MG63 (cell line): ENCODE results near the gene TBC1D7. TPM values are rescaled to one million over a fixed set of nuclear protein-coding genes. Genes with fewer than 3 reads are reported as not detected.
A peak's percentile ranks its signal among the peaks of the same experiment; 100 is the strongest.
"Not testable (repeated sequence)": the region's sequence is repeated elsewhere in the genome, so short reads cannot be mapped to it uniquely, and the experiment has no call there.

Experiments
- DNase-seq: peaks from one replicate; pipeline ENCODE4 v3.0.0-alpha.2; 2020
- H3K27me3 ChIP-seq: fragments of 250-450 bp; sonication (Bioruptor Pico); 2 replicates; pipeline ENCODE4 v1.5.1; 2020; ENCODE audit warnings: mild to moderate bottlenecking, moderate library complexity
- H3K36me3 ChIP-seq: fragments of 250-450 bp; sonication (Bioruptor Pico); 2 replicates; pipeline ENCODE4 v1.5.1; 2020; ENCODE audit warnings: mild to moderate bottlenecking, moderate library complexity
- H3K4me3 ChIP-seq: fragments of 250-450 bp; sonication (Bioruptor Pico); 2 replicates; pipeline ENCODE4 v1.5.1; 2020; ENCODE audit warnings: mild to moderate bottlenecking, moderate library complexity
- H3K9me3 ChIP-seq: fragments of 250-450 bp; sonication (Bioruptor Pico); 2 replicates; pipeline ENCODE4 v1.5.1; 2020; ENCODE audit warnings: mild to moderate bottlenecking, moderate library complexity
- total RNA-seq: library from RNA; depleted of rRNA; stranded (reverse); fragments of >200 nt; shearing (Covaris generic); gene quantifications from 2 replicates; pipeline ENCODE4 v1.2.3, GENCODE V29; 2014; ENCODE audit warnings: low replicate concordance

The TBC1D7 gene
- total RNA-seq, 1 experiment from 2014 or later: 40.6 TPM

DNA sequence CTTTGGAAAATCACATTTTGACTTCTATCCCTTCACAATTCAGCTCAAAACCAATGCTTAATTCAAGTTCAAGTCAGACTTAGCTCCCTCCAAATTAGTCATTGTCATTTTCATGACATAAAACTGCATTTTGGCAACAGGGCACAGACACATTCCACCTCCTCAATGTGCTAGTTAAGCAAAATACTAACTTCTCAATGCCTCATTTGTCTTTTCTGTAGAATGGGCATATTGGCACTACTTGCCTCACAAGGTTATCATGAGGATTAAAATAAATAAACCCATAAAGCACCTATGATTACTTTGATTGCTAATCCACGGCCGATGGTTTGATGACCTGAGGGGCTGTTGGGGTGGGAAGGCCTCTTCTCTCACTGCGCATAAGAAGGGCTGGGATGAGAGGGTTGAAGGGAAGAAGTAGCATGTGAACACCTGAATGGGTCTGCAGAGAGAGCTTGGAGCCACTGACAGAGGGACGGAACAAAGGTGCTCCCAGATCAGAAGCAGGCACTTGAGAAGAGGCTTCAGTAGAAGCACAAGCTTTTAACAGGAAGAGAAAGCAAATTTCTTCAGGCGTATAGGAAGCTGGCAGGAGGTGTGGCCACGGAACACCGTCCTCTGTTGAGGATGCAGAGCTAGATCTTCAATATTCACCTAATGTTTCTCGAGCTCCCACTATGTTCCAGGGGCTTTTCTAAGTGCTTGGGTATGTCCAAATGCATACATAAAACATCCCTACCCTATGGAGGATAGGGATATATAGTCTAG is 11.7 kb upstream of the TBC1D7 start:
- no peaks in the 10 kb centered on the region for H3K27me3 ChIP-seq
- H3K36me3 ChIP-seq: no peaks in the 10 kb centered on the region
- H3K4me3 ChIP-seq: no peak overlapping the region
- peaks cover 4% of the 10 kb centered on the region; the same call in 1 of the 2 replicates for H3K9me3 ChIP-seq
- DNase-seq: no peak

DNA sequence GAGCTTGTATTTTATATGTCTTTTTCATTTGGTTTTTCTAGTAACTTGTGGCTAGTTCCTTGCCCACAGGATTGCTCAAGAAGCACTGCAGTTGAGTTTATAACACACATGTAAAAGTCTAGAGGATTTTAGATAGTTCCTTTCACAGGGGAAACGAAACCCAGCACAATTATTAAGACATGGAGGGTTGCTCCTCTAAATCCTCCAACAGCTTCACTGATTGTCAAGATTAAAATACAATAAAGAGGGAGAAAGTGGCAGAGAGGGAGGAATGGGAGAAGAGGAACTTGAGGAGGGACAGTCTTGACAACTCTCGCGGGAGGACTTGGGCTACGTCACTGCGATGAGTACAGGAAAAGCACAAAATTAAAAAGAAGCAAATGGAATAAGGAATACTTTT is 9.7 kb upstream of the TBC1D7 start:
- DNase-seq: no peak
- Histone ChIP-seq H3K27me3 (no peaks in the 10 kb centered on the region), H3K4me3 (no peak overlapping the region), H3K36me3 (no peaks in the 10 kb centered on the region), H3K9me3 (peaks cover 4% of the 10 kb centered on the region; the same call in 1 of the 2 replicates)

DNA sequence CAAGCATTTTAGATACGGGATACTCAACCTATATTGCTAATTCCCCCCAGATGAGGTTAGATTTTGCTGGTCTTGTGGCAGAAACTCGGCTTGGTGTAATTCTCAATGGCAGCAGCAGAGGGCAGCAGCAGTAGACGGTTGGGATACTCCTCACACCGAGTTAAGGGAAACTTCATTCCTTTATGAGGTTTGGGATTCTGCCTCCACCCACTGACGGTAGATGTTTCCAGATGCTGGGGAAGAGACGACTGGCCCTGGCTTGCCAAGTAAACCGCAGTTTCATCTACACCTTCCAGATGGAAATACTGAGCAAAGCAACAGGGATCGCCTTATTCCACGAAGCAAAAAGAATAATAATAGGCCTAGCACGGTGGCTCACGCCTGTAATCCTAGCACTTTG is 8.2 kb upstream of the TBC1D7 start:
- H3K27me3 ChIP-seq: no peaks in the 10 kb centered on the region; the same call in 1 of the 2 replicates
- H3K36me3 ChIP-seq: no peaks in the 10 kb centered on the region
- H3K4me3 ChIP-seq: no peak overlapping the region
- no peaks in the 10 kb centered on the region; the same call in 1 of the 2 replicates for H3K9me3 ChIP-seq
- peak; percentile 82 for DNase-seq

DNA sequence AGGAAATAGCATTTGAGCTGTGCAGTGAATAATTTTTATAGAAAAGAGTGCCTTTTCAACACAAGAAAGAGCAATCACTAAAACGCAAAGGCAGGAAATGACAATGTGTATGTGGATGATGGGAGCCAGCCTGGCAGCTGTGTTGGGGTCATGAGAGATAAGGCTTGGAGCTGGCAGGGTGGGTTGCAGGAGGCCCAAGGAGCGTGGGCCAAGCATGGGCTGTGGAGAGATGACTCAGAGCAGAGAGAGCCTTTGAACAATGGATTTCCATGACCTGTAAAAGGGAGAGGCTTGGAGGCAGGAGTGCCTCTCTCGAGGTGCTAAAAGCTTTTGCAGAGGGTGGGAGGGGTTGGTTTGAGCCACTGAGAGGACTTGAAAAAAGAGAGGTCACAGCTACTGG is 6.6 kb upstream of the TBC1D7 start:
- no peak overlapping the region for H3K4me3 ChIP-seq
- peak; percentile 78 for DNase-seq
- no peaks in the 10 kb centered on the region; the same call in 1 of the 2 replicates for H3K27me3 ChIP-seq
- no peaks in the 10 kb centered on the region for H3K36me3 ChIP-seq
- H3K9me3 ChIP-seq: no peaks in the 10 kb centered on the region

DNA sequence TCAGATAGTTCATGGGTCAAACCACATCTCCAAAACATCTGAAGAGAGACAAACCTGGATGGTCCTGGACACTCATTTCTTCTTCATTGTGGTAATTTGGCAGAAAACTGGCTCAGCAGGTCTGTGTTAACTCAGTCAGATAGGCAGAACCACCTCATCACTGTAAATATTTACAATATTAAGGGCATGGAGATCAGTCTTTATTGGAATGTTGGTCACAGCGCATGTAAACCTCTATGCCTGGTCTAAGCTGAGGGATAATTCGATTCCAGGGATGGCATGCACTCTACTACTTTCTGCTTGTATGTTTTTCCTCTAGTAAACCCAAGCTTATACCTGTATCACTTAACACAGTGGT is 4.0 kb upstream of the TBC1D7 start:
- H3K9me3 ChIP-seq: no peaks in the 10 kb centered on the region
- no peak overlapping the region for H3K4me3 ChIP-seq
- H3K36me3 ChIP-seq: no peaks in the 10 kb centered on the region
- H3K27me3 ChIP-seq: no peaks in the 10 kb centered on the region; the same call in 1 of the 2 replicates
- no peak for DNase-seq

DNA sequence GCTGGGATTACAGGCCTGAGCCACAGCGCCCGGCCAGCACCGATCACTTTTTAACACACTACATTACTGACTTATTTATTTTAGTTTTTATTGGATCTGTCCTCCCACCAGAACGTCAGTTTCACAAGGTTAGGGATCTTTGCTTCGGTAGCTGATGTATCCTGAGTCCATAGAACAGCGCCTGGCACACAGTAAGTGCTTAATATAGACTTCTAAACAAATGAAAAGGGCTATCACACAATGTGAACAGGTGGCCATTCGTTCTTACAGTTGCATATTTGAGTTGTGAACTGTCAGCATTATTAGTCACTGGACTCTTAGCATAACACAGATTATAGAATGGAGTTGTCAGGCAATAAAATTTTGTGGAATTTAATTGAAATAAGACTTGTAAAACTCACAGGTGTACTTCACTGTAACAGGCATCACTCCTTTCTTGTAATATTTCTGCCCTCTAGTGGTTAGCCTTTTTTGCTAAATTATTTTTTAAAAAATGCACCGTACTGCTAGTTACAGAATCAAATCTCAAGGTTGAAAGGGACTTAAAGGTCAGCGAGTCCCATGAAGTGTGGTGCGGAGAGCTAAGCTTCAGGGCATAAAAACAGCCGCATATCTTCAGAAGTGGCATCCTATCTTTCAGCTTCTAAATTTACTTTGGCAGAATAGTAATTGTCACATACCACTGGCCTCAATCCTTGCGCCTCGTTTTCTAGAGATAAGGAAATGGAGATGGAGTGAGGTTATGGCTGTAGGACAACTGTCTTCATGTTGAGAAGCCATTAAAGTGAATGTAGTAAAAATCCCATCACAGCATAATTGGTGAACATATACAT is 3.4 kb upstream of the TBC1D7 start:
- Histone ChIP-seq H3K9me3 (no peaks in the 10 kb centered on the region), H3K27me3 (no peaks in the 10 kb centered on the region; the same call in 1 of the 2 replicates), H3K36me3 (no peaks in the 10 kb centered on the region), H3K4me3 (no peak overlapping the region)
- DNase-seq: no peak

DNA sequence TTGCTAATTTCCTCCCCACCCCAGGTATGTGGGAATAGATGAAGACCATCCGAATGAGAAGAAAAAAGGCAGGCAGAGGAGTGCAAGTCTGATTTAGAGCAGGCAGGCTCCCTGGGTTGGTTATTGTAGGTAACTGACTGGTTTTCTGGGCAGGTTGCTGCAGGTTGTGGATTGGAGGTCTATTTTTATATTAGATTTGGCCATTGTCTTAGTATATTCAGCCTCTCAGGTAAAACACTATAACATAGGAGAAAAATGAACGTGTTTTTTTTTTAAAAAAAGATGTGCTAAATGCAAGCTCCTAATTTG is 492 bp upstream of the TBC1D7 start:
- Histone ChIP-seq H3K9me3 (no peaks in the 10 kb centered on the region), H3K4me3 (peak overlapping the region; percentile 97), H3K27me3 (no peaks in the 10 kb centered on the region; the same call in 1 of the 2 replicates), H3K36me3 (peaks cover 14% of the 10 kb centered on the region)
- DNase-seq: no peak

DNA sequence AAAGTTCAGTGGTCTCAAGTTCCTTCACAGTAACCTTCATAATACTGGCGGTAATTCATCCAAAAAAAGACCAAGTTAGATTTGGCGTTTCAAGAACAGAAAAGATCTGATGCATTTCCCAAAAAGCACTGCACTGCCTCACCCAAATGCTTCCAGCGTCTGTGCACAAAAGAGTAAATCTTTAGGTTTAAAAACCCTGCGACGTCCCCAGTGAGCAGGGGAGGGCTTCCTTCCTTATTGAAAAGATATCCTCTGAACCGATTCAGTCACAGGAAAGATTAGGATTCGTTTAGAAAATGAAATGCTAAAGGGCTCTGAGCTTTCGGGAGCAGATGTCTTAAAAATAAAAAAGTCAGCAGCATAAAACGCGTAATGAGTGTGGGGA is 654 bp downstream of the TBC1D7 start:
- no peaks in the 10 kb centered on the region for H3K9me3 ChIP-seq
- H3K27me3 ChIP-seq: no peaks in the 10 kb centered on the region; the same call in 1 of the 2 replicates
- DNase-seq: no peak
- peak overlapping the region; percentile 97 for H3K4me3 ChIP-seq
- H3K36me3 ChIP-seq: peaks cover 14% of the 10 kb centered on the region

DNA sequence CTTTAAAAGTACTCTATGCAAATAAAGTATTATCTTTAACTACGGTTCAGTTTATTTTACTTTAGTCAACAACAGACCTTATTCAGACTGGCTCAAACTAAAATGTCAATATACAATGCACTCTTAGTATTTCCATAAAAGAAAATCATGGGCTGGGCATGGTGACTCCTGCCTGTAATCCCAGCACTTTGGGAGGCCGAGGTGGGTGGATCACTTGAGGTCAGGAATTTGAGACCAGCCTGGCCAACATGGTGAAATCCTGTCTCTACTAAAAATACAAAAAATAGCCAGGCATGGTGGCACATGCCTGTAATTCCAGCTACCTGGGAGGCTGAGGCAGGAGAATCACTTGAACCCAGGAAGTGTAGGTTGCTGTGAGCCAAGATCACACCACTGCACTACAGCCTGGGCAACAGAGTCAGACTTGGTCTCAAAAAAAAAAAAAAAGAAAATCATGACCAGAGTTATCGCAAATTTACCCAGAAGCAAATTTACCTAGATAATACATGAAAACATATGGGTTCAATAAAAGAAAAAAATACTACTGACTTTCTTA is 2.2 kb downstream of the TBC1D7 start:
- H3K4me3 ChIP-seq, DNase-seq, H3K27me3 ChIP-seq, H3K9me3 ChIP-seq: not testable (repeated sequence)
- peaks cover 23% of the 10 kb centered on the region for H3K36me3 ChIP-seq

DNA sequence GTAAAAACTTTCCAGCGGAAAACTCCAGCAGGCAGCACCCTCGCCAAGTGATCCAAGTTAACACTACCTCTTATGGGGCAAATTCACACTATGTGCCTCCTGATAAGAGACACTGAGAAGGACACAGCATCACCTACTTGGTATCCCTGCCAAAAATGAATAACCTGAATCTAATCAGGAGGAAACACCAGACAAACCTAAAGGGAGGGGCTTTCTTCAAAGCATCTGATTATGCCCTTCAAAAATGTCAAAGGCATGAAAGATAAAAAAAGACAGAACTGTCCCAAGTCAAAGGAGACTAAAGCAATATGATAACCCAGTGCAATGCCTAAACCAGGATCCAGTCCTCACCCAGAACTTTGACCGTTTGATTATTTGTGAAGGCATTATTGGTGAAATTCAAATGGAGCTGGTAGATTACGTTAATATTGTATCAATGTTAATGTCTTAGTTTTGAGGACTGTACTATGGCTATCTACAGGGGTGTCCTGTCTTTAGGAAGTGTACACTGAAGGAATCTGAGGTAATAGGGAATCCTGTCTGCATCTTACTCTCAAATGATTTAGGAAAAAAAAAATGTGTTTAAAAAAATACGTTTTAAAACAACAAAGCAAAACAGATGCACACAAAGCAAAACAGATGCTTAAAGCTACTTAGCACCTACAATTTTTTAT is 8.3 kb downstream of the TBC1D7 start:
- Histone ChIP-seq H3K4me3 (no peak overlapping the region), H3K9me3 (no peaks in the 10 kb centered on the region), H3K27me3 (no peaks in the 10 kb centered on the region), H3K36me3 (peaks cover 61% of the 10 kb centered on the region)
- no peak for DNase-seq

DNA sequence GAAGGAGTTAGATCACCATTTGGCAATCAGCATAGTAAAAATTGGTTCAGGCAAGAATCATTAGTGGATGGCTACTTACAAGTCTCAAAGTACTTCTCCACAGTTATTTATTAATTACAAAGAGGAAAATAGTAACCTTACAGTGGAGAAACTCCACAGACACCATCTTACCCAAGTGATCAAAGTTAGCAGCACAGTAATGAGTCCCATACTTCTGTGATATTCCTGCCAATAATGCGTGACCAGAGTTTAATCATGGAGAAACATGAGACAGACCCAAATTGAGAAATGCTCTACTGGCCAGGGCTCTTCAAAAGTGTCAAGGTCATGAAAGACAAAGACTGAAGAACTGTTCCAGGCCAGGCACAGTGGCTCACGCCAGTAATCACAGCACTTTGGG is 9.5 kb downstream of the TBC1D7 start:
- peaks cover 60% of the 10 kb centered on the region for H3K36me3 ChIP-seq
- H3K4me3 ChIP-seq: no peak overlapping the region
- no peak for DNase-seq
- no peaks in the 10 kb centered on the region for H3K9me3 ChIP-seq
- no peaks in the 10 kb centered on the region for H3K27me3 ChIP-seq

DNA sequence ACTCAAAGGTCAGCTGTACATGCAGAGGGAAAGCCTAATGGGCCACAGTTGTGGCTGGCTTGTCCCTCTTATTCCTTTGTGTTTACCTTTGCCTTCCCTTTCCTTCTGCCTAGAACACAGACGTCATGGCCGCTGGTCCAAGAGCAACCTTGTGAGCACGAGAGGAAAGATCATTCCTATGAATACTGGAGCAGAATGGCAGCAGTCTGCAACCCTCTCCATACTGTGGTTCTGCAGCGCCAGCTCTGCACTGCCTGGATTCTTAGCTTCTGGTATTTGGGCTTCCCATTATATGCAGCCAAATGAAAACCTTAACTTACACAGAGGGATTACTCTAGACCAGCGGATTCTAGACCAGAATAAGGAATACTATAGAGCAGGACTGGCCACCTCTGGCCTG is 12.4 kb downstream of the TBC1D7 start:
- H3K9me3 ChIP-seq: no peaks in the 10 kb centered on the region
- no peaks in the 10 kb centered on the region for H3K27me3 ChIP-seq
- H3K4me3 ChIP-seq: no peak overlapping the region
- H3K36me3 ChIP-seq: peaks cover 62% of the 10 kb centered on the region
- no peak for DNase-seq

DNA sequence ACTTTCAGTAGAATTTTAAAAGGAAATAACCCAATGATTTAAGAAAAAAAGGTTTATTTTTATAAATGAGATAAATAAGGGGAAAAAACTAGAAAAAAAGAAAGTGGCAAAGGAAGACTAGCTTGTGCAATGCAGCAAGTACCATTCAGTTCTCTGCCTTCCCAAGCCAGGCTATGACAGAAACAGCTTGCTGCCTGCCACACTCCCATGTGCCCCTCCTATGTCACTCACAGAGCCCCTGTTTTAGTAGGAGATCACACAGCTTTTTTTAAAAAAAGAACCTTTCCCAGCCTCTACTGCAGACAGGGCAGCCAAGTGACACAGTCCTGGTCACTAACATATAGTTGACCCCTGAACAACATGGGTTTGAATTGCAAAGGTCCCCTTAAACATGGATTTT is 13.5 kb downstream of the TBC1D7 start:
- H3K4me3 ChIP-seq: no peak overlapping the region
- no peaks in the 10 kb centered on the region for H3K27me3 ChIP-seq
- no peak for DNase-seq
- no peaks in the 10 kb centered on the region for H3K9me3 ChIP-seq
- H3K36me3 ChIP-seq: peaks cover 54% of the 10 kb centered on the region

DNA sequence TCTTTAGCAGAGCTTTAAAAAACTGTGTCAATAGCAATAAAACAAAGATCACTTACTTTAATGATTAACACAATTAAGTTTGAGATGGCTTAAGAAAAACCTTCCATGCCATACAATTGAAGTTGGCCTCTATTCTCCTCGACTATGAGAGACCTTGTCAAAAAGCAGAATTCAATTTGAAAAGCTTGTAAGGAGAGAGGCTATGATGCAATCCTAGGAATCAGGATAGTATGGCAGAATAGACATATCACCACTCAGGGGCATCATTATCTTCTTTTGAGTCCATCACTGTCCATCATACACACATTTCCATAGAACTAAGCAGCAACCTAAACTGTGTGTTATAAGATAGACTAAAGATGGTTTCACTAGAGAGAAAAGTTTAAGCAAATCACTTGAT is 17.2 kb downstream of the TBC1D7 start:
- no peaks in the 10 kb centered on the region for H3K27me3 ChIP-seq
- no peaks in the 10 kb centered on the region for H3K9me3 ChIP-seq
- H3K36me3 ChIP-seq: peaks cover 55% of the 10 kb centered on the region
- DNase-seq: no peak
- H3K4me3 ChIP-seq: no peak overlapping the region

DNA sequence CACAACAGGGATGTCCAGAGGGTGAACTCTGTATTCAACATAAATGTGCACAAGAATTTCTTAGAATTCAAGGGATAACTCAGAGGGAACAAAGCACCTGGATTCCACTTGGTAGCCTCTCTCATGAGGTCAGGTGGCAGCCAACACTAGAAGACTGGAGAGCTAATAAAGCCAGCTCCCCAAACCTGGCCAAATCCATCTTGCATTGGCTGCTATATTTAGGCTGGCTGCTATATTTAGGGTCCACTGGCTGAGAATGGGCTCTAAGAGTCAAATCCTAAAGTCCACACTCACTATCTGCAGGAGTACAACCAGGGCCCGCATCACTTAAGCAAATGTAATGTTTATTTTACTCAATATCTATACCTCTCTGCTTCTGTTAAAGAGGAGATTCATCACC is 20.0 kb downstream of the TBC1D7 start:
- no peak for DNase-seq
- H3K4me3 ChIP-seq: no peak overlapping the region
- H3K27me3 ChIP-seq: no peaks in the 10 kb centered on the region
- H3K36me3 ChIP-seq: peaks cover 58% of the 10 kb centered on the region
- H3K9me3 ChIP-seq: no peaks in the 10 kb centered on the region

DNA sequence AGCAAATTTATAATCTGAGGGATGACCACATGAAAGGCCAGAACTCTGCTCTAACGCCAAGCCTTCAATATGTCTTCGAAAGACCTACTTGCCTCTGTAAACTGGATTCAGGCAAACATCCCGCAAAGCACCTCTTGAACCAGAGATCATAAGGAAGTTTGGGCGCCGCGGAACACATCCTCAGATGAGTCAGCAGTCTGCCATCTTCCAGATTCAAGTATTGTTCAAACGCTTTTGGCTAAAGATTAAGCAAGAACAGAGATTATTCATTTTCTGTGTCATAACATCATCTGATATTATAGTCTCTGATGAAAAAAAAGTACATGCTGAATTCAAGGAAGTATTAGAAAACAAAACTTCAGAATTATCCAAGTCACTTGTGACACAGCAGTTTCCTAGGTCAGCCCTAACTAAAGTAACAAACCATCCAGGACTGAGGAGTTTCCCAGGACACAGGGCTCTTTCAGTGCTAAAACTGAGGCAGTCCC is 20.8 kb downstream of the TBC1D7 start:
- no peaks in the 10 kb centered on the region for H3K9me3 ChIP-seq
- H3K27me3 ChIP-seq: no peaks in the 10 kb centered on the region
- peaks cover 62% of the 10 kb centered on the region for H3K36me3 ChIP-seq
- H3K4me3 ChIP-seq: no peak overlapping the region
- peak; percentile 71 for DNase-seq

DNA sequence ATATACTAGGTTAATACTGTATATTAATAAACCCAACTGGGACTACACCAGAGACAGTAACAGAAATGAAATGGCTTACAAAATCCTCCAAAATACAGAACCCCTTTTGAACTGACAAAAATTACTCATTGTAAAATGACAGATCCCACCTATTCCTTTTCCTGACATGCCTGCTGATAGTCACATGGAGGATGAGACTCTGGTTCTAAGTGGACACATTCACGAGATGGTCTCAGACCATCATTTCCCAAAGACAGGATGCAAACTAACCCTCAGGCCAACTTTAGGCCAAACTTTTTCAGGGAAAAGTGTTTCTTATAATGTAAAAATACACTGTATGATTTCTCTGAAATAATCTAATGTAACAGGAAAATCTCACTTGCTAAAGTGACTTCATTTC is 22.5 kb downstream of the TBC1D7 start:
- DNase-seq: no peak
- Histone ChIP-seq H3K27me3 (no peaks in the 10 kb centered on the region), H3K9me3 (no peaks in the 10 kb centered on the region), H3K4me3 (no peak overlapping the region), H3K36me3 (peaks cover 57% of the 10 kb centered on the region)
